OCI-M1 (cell line): ENCODE results near the gene COL6A2.

Source experiments
- DNase-seq: peaks from one replicate; lab custom pipeline; 2025; lab: John Stamatoyannopoulos, UW

COL6A2 gene

GRCh38 chr21:46114963-46115362 is 17.1 kb downstream of the COL6A2 start:
- no peak for DNase-seq

- DNase-seq = no peak
Measured at GRCh38 chr21:46115441-46116188, 17.7 kb downstream of the COL6A2 start.

- no peak for DNase-seq
Measured at GRCh38 chr21:46116189-46116775, 18.4 kb downstream of the COL6A2 start.

- no peak for DNase-seq
Measured at GRCh38 chr21:46116776-46117585, 19.1 kb downstream of the COL6A2 start.

GRCh38 chr21:46117586-46118315 is 19.8 kb downstream of the COL6A2 start:
- no peak for DNase-seq

- no peak for DNase-seq
Measured at GRCh38 chr21:46118316-46119143, 20.6 kb downstream of the COL6A2 start.

GRCh38 chr21:46119144-46119636 is 21.3 kb downstream of the COL6A2 start:
- DNase-seq = no peak

GRCh38 chr21:46119637-46120271 is 21.8 kb downstream of the COL6A2 start:
- DNase-seq = no peak

GRCh38 chr21:46120301-46121285 is 22.7 kb downstream of the COL6A2 start:
- no peak for DNase-seq

- no peak for DNase-seq
Measured at GRCh38 chr21:46121286-46122221, 23.6 kb downstream of the COL6A2 start.

- no peak for DNase-seq
Measured at GRCh38 chr21:46122237-46122671, 24.3 kb downstream of the COL6A2 start.

GRCh38 chr21:46122758-46123683 is 25.1 kb downstream of the COL6A2 start:
- no peak for DNase-seq

- no peak for DNase-seq
Measured at GRCh38 chr21:46124083-46124925, 26.4 kb downstream of the COL6A2 start.

- no peak for DNase-seq
Measured at GRCh38 chr21:46124926-46125845, 27.3 kb downstream of the COL6A2 start.

GRCh38 chr21:46125846-46126301 is 28.0 kb downstream of the COL6A2 start:
- DNase-seq = no peak
